Measurements from ENCODE around the gene RALGPS1. TPM values are rescaled to one million over a fixed set of nuclear protein-coding genes. Genes with fewer than 3 reads are reported as not detected.
A peak's percentile ranks its signal among the peaks of the same experiment; 100 is the strongest.

RALGPS1 gene
- polyA plus RNA-seq, 2 of the 4 experiments (the other 2 are of a cell fraction): 5.0 to 7.9 TPM

DNA sequence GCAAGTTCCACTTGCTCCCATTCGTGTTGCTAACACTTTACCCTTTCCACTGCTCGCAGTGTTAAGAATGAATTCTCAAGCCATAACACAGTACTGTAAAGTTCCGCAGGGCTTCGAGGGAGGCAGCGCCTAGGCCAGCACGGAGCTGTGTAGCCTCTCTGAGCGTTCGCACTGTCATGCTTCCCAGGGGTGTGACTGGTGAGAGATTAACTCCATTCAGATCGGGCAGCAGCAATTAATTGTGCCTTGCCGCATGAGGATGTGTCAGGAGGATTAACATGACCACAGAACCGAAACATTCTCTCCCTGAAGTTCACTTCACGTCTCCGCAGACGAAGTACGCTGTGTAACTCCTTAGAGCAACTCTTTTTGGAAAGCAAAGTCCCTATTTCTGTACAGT, 30.9 kb upstream of the RALGPS1 start:
- POLR2A ChIA-PET: no interaction called here
- CTCF ChIA-PET: no interaction called here
- ATAC-seq: no peak
- H3K9me3 ChIP-seq: no peaks in the 10 kb centered on the region
- H3K4me3 ChIP-seq: no peak overlapping the region
- H3K27ac ChIP-seq: no peak overlapping the region
- WGBS (ENCODE audit: missing lambda C conversion rate): 86% methylated on average over 15 of the region's 15 CpGs
- TF ChIP-seq JUN (IDR thresholded peaks at IDR 0.05): no peak
- peaks cover 8% of the 10 kb centered on the region; the same call in 2 of the 3 replicates for H3K4me1 ChIP-seq
- no peak overlapping the region for H3K4me2 ChIP-seq
- no peak for FAIRE-seq
- DNase-seq (ENCODE audit: low read depth in 1 of 2, low spot score in 1 of 2): no peak

DNA sequence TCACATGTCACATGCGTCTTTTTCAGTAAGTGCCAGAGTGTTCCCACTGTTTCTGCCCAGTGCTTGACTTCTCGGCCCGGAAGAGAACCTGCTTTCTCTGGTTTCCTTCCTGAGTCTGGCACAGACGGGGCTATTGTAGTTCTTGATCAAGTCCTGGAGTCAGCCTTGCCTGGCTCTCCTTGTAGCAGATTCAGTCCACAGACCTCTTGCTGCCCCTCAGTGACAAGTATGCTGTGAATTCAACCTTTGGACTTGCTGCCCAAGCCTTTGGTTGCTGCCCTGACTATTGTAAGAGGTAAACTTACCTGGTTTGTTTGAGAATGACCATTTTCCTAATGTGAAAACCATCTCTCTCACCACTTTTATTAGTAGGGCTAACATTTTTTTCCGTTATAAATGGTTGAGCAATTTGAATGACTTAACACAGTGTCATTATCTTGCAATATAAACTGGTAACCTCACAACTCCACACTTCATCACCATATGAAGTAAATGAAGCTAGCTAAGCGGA, 29.4 kb upstream of the RALGPS1 start:
- Histone ChIP-seq H3K27ac (0 out of 6 replicates have a peak overlapping the region, but pooled peaks of 1 of the 2 experiments have one; percentile 11), H3K9me3 (no peaks in the 10 kb centered on the region), H3K4me3 (no peak overlapping the region), H3K4me2 (no peak overlapping the region), H3K4me1 (peaks cover 8% of the 10 kb centered on the region; the same call in 2 of the 3 replicates)
- TF ChIP-seq POLR2AphosphoS2 (conservative IDR thresholded peaks at IDR 0.05; ENCODE audit: low read length) (no peak), CHD2 (IDR thresholded peaks at IDR 0.05; ENCODE audit: low read length, partially characterized antibody) (no peak), SMC3 (IDR thresholded peaks at IDR 0.05) (no peak), RCOR1 (IDR thresholded peaks at IDR 0.05; ENCODE audit: low read depth, low read length) (no peak), HEYL (CRISPR knock-in tag; IDR thresholded peaks at IDR 0.05) (no peak)
- ATAC-seq (peak in 1 of 2 experiments; percentile 39; a peak in 2 of 6 replicates), DNase-seq (ENCODE audit: low read depth in 1 of 2, low spot score in 1 of 2) (no peak), FAIRE-seq (no peak)
- WGBS (ENCODE audit: missing lambda C conversion rate): 78% methylated on average over 6 of the region's 6 CpGs
- ChIA-PET CTCF (no interaction called here), POLR2A (no interaction called here)

GRCh38 chr9:126886034-126886822, 28.4 kb upstream of the RALGPS1 start:
- H3K27ac ChIP-seq: no peak overlapping the region
- H3K4me3 ChIP-seq: no peak overlapping the region
- no peak for ATAC-seq
- DNase-seq (ENCODE audit: low read depth in 1 of 2, low spot score in 1 of 2): no peak
- TF ChIP-seq HOXB13 (CRISPR knock-in tag; IDR thresholded peaks at IDR 0.05; ENCODE audit: low read depth) (no peak), SREBF2 (IDR thresholded peaks at IDR 0.05) (no peak), NR3C1 (IDR thresholded peaks at IDR 0.05) (no peak), RARB (CRISPR knock-in tag; IDR thresholded peaks at IDR 0.05) (no peak), ESRRA (IDR thresholded peaks at IDR 0.05; ENCODE audit: borderline replicate concordance, low read length) (no peak), NPAS2 (CRISPR knock-in tag; IDR thresholded peaks at IDR 0.05; ENCODE audit: borderline replicate concordance) (no peak), EP300 (IDR thresholded peaks at IDR 0.05) (no peak), POLR2AphosphoS2 (conservative IDR thresholded peaks at IDR 0.05; ENCODE audit: low read length) (no peak), HOXB5 (CRISPR knock-in tag; IDR thresholded peaks at IDR 0.05) (no peak), EHF (CRISPR knock-in tag; IDR thresholded peaks at IDR 0.05) (no peak), FOXS1 (CRISPR knock-in tag; IDR thresholded peaks at IDR 0.05) (no peak), CBX8 (IDR thresholded peaks at IDR 0.05) (no peak), FOSL2 (IDR thresholded peaks at IDR 0.05) (no peak), FOSL2 (CRISPR knock-in tag; IDR thresholded peaks at IDR 0.05) (no peak), CHD4 (IDR thresholded peaks at IDR 0.05; ENCODE audit: borderline replicate concordance) (no peak), HMGXB4 (CRISPR knock-in tag; IDR thresholded peaks at IDR 0.05; ENCODE audit: borderline replicate concordance) (no peak), CEBPB (IDR thresholded peaks at IDR 0.05) (no peak), CTCF (IDR thresholded peaks at IDR 0.05) (no peak), PHF8 (IDR thresholded peaks at IDR 0.05; ENCODE audit: borderline replicate concordance, low read depth) (no peak)
- TF ChIP-seq, protein P1, sequence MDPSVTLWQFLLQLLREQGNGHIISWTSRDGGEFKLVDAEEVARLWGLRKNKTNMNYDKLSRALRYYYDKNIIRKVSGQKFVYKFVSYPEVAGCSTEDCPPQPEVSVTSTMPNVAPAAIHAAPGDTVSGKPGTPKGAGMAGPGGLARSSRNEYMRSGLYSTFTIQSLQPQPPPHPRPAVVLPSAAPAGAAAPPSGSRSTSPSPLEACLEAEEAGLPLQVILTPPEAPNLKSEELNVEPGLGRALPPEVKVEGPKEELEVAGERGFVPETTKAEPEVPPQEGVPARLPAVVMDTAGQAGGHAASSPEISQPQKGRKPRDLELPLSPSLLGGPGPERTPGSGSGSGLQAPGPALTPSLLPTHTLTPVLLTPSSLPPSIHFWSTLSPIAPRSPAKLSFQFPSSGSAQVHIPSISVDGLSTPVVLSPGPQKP (IDR thresholded peaks at IDR 0.05; ENCODE audit: low read depth, low read length): no peak
- ChIA-PET POLR2A (no interaction called here), CTCF (interaction anchor here (0.6 to 1.0 kb wide), 2 partner anchors 30 to 308 kb away, joined by 3 to 4 read pairs; no protein-coding TSS in a partner anchor)
- no peak for FAIRE-seq
- no peak overlapping the region for H3K4me2 ChIP-seq
- peaks cover 8% of the 10 kb centered on the region; the same call in 2 of the 3 replicates for H3K4me1 ChIP-seq
- WGBS (ENCODE audit: missing lambda C conversion rate): 92% methylated on average over 23 of the region's 23 CpGs
- no peaks in the 10 kb centered on the region for H3K9me3 ChIP-seq

All from A549 (cell line).